GM23248 (cell line): ENCODE data around the gene ATF5. TPM values are rescaled to one million over a fixed set of nuclear protein-coding genes. Genes with fewer than 3 reads are reported as not detected.
A peak's percentile ranks its signal among the peaks of the same experiment; 100 is the strongest.

Experiments used
- DNase-seq: peaks from one replicate; pipeline ENCODE4 v3.0.0-alpha.2; 2015
- H2AFZ ChIP-seq: fragments of 200-600 bp; sonication (generic); 2 replicates; pipeline ENCODE4 v1.6.1; 2016; ENCODE audit warnings: antibody characterized with exemption
- H3F3A ChIP-seq: fragments of 200-600 bp; sonication (generic); 2 replicates; pipeline ENCODE4 v1.6.1; 2016; ENCODE audit warnings: mild to moderate bottlenecking, antibody characterized with exemption, mixed run types; ENCODE audit not compliant: insufficient read depth
- H3K27ac ChIP-seq: fragments of 200-600 bp; sonication (generic); 2 replicates; pipeline ENCODE4 v1.5.1; 2016; ENCODE audit warnings: mild to moderate bottlenecking
- H3K27me3 ChIP-seq: fragments of 200-600 bp; sonication (generic); replicated peaks from 2 replicates; pipeline ENCODE4 v1.6.1; 2016; ENCODE audit warnings: mild to moderate bottlenecking; ENCODE audit not compliant: insufficient read depth
- H3K36me3 ChIP-seq: fragments of 200-600 bp; sonication (generic); 2 replicates; pipeline ENCODE4 v1.6.1; 2016; ENCODE audit warnings: low read depth, mild to moderate bottlenecking
- H3K4me1 ChIP-seq: fragments of 200-600 bp; sonication (generic); 2 replicates; pipeline ENCODE4 v1.6.1; 2016; ENCODE audit warnings: mild to moderate bottlenecking; ENCODE audit not compliant: insufficient read depth
- H3K4me2 ChIP-seq: fragments of 200-600 bp; sonication (generic); one replicate; pipeline ENCODE4 v1.6.1; 2016; ENCODE audit warnings: mild to moderate bottlenecking; ENCODE audit not compliant: unreplicated experiment
- H3K4me3 ChIP-seq: fragments of 200-600 bp; sonication (generic); 2 replicates; pipeline ENCODE4 v1.5.1; 2016; ENCODE audit warnings: mild to moderate bottlenecking
- H3K79me2 ChIP-seq: fragments of 200-600 bp; sonication (generic); 2 replicates; pipeline ENCODE4 v1.6.1; 2016; ENCODE audit warnings: mild to moderate bottlenecking; ENCODE audit not compliant: insufficient read depth
- H3K9ac ChIP-seq: fragments of 200-600 bp; sonication (generic); 2 replicates; pipeline ENCODE4 v1.6.1; 2016; ENCODE audit warnings: mild to moderate bottlenecking
- H3K9me2 ChIP-seq: fragments of 200-600 bp; sonication (generic); 2 replicates; pipeline ENCODE4 v1.6.1; 2016; ENCODE audit warnings: mixed run types, mild to moderate bottlenecking, moderate library complexity; ENCODE audit not compliant: insufficient read depth
- H3K9me3 ChIP-seq: fragments of 200-600 bp; sonication (generic); one replicate; pipeline ENCODE4 v1.6.1; 2017; ENCODE audit warnings: low read depth
- H4K20me1 ChIP-seq: fragments of 200-600 bp; sonication (generic); 2 replicates; pipeline ENCODE4 v1.6.0; 2016; ENCODE audit not compliant: insufficient read depth
- EZH2 ChIP-seq: fragments of 200-600 bp; sonication (generic); IDR thresholded peaks from 2 replicates; pipeline ENCODE4 v1.6.1; 2018; ENCODE audit warnings: antibody characterized with exemption, mild to moderate bottlenecking; ENCODE audit not compliant: insufficient read depth, poor library complexity, severe bottlenecking
- EZH2phosphoT487 ChIP-seq: fragments of 200-600 bp; sonication (generic); IDR thresholded peaks from 2 replicates; pipeline ENCODE4 v1.6.1; 2018; ENCODE audit warnings: antibody characterized with exemption, moderate library complexity, mild to moderate bottlenecking, low read depth; ENCODE audit not compliant: insufficient read depth
- WGBS, 2 experiments: methylation state at CpG; one replicate each; pipeline ENCODE4 v1.1.6; 2015 to 2017; ENCODE audit warnings: low lambda C conversion rate in 2 of 2, low coverage in 1 of 2; ENCODE audit errors: missing lambda C conversion rate in 2 of 2; 5-methylcytosine and 5-hydroxymethylcytosine counted together
- in situ Hi-C: fragments of 300-500 bp; cut with MboI; formaldehyde crosslinking; loops from 2 replicates; pipeline ENCODE4 v1.15.0; 2020
- polyA plus RNA-seq: library from polyadenylated mRNA; unstranded; fragments of >200 nt; fragmentation: Nextera tagmentation; extraction: Ambion mirVana; gene quantifications from 2 replicates; pipeline ENCODE4 v1.2.1, GENCODE V29; 2016
- total RNA-seq: library from RNA; depleted of rRNA; stranded (reverse); fragments of >200 nt; shearing (Covaris generic); gene quantifications from 2 replicates; pipeline ENCODE4 v1.2.3, GENCODE V29; 2014

The ATF5 gene
- total and polyA plus RNA-seq, 2 experiments from 2014 or later, result 8.9 TPM

DNA sequence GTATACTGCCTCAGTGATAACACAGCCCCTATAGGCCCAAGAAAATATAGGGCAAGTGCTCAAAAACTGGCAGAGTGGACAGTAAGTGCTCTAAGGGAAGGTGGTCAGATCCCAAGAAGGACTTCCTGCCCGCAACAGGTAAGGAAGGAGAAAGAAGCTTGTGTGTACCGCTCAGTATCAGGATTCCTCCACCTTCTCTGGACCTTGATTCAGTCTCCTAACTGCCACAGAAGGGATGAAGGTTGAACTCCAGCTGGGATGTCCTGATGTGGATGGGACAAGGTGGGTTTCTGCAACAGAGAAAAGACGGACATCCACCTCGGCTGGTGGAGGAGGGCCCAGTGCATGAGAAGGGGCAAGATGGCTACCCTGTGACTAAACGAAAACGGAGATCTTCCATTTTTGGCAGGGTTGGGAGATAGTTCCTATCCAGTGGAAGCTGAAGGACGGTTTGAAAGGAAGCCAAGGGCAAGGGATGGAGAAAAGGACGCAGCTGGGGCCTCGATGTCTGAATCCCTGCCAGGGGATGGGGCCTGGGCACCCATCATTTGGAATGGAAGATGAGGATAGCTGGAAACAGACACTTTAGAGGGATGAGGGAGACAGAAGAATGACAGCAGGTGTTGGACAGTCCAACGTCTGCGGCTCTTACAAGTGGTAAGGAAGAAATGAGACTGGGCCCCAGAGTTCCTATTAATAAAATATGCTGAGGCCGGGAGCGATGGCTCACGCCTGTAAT, 1.3 kb upstream of the ATF5 start:
- H4K20me1 ChIP-seq, result no peaks in the 10 kb centered on the region
- no peak overlapping the region for H2AFZ ChIP-seq
- in situ Hi-C loops, result loop anchor here (25.0 kb wide), 1 partner anchor 210 kb away; no protein-coding TSS in a partner anchor
- TF ChIP-seq EZH2, result no peak
- TF ChIP-seq EZH2phosphoT487, result no peak
- no peak for DNase-seq
- H3K27ac ChIP-seq, result peak overlapping the region; percentile 87
- no peaks in the 10 kb centered on the region for H3K9me3 ChIP-seq
- peaks cover 7% of the 10 kb centered on the region; the same call in 1 of the 2 replicates for H3K36me3 ChIP-seq
- peaks cover 8% of the 10 kb centered on the region; the same call in 1 of the 2 replicates for H3K4me1 ChIP-seq
- peaks cover 64% of the 10 kb centered on the region for H3K79me2 ChIP-seq
- H3K9me2 ChIP-seq, result no peaks in the 10 kb centered on the region
- H3K9ac ChIP-seq, result no peak overlapping the region; the same call in 1 of the 2 replicates
- no peaks in the 10 kb centered on the region for H3K27me3 ChIP-seq
- H3K4me3 ChIP-seq, result peak overlapping the region; percentile 98
- peak overlapping the region; percentile 80 for H3K4me2 ChIP-seq
- H3F3A ChIP-seq, result peaks cover 16% of the 10 kb centered on the region
- 86% methylated on average over 14 of the region's 14 CpGs for WGBS, 2 experiments

DNA sequence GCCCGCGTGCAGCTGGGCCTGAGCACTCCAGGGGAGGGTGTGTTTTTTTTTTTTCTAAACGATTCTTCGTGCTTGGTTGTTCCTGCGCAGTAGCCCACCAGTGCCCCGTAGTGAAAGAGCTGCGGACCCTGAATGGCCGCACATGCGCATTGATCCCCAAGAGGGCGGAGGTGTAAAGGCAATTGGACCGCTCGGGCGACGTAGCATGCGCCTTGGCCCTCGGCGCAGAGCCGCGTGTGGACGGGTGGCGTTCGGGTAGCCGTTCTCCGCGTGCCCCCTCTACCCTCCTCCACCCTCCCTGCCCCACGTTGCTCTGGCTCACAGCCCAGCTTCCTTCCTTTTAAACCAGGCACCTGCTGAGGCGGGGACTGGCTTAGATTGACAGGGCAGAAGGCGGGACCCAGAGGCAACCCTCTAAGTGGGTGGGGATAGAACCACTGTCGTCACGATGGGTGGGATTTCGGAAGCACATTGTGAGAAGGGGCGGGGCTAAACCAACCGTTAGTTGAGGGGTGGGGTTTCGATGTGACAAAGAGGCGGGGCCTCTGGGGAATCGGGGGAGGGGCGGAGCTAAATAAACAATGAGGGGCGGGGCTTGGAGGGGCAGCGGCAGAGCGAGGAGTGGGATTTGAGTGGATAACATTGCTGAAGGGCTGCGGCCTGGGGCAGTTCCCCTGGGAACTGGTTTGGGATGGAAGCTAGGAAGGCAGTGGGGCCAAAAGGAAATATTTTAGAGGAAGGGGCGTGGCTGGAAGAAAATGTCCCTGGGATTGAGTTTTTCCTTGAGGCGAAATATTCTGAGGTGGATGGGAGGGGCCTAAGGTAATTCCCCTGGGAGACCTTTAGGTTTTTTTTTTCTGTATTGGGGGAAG, 842 bp downstream of the ATF5 start:
- Histone ChIP-seq H3K4me3 (peak overlapping the region; percentile 98), H3K36me3 (peaks cover 7% of the 10 kb centered on the region; the same call in 1 of the 2 replicates), H3F3A (peaks cover 12% of the 10 kb centered on the region), H3K4me2 (peak overlapping the region; percentile 80), H3K79me2 (peaks cover 43% of the 10 kb centered on the region), H3K27me3 (no peaks in the 10 kb centered on the region), H3K9ac (peak overlapping the region; percentile 94), H3K9me2 (no peaks in the 10 kb centered on the region), H3K9me3 (no peaks in the 10 kb centered on the region), H2AFZ (peak overlapping the region; percentile 93), H3K27ac (peak overlapping the region; percentile 87), H3K4me1 (peaks cover 7% of the 10 kb centered on the region; the same call in 1 of the 2 replicates), H4K20me1 (no peaks in the 10 kb centered on the region)
- 4% methylated on average over 35 to 43 of the region's 43 CpGs for WGBS, 2 experiments
- peak; percentile 99 for DNase-seq
- in situ Hi-C loops, result loop anchor here (25.0 kb wide), 1 partner anchor 207 kb away; no protein-coding TSS in a partner anchor
- no peak for TF ChIP-seq EZH2phosphoT487
- TF ChIP-seq EZH2, result no peak

DNA sequence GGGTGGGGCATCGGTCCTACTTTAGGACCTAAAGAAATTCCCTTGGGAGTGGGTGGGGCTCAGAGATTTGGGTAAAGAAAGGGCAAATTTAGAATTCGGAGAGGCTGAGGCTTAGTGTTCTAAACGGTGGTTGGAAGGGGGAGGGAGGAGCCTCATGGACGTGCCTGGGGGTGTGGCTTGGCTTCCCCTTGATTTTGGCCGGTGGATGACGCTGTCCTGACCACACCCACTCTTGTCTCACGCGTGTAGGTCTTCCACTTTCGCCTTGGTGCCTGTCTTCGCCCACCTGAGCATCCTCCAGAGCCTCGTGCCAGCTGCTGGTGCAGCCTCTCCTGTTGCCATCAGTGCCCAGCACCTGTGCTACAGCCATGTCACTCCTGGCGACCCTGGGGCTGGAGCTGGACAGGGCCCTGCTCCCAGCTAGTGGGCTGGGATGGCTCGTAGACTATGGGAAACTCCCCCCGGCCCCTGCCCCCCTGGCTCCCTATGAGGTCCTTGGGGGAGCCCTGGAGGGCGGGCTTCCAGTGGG, 1.5 kb downstream of the ATF5 start:
- in situ Hi-C loops, result loop anchor here (25.0 kb wide), 1 partner anchor 207 kb away; no protein-coding TSS in a partner anchor
- 53 to 55% methylated on average over 14 to 15 of the region's 15 CpGs for WGBS, 2 experiments

More for the DNA sequence above, 1.5 kb downstream of the ATF5 start:
- no peak overlapping the region for H3K9ac ChIP-seq
- H3K79me2 ChIP-seq, result peaks cover 36% of the 10 kb centered on the region
- peaks cover 4% of the 10 kb centered on the region; the same call in 1 of the 2 replicates for H3K36me3 ChIP-seq
- no peak overlapping the region for H3K27ac ChIP-seq
- no peak overlapping the region for H3K4me2 ChIP-seq
- no peaks in the 10 kb centered on the region for H4K20me1 ChIP-seq
- no peak for TF ChIP-seq EZH2phosphoT487
- TF ChIP-seq EZH2, result no peak
- peaks cover 12% of the 10 kb centered on the region for H3F3A ChIP-seq
- H3K4me3 ChIP-seq, result peak overlapping the region; percentile 98
- H3K9me3 ChIP-seq, result no peaks in the 10 kb centered on the region
- no peaks in the 10 kb centered on the region for H3K27me3 ChIP-seq
- peak; percentile 56 for DNase-seq
- peaks cover 7% of the 10 kb centered on the region; the same call in 1 of the 2 replicates for H3K4me1 ChIP-seq
- peak overlapping the region; percentile 93 for H2AFZ ChIP-seq
- no peaks in the 10 kb centered on the region for H3K9me2 ChIP-seq
